Thyroid gland (tissue), 4 donors: Measurements from ENCODE around the gene IKBKG.

Source experiments
- POLR2A ChIP-seq, 2 donors: fragments of 450-650 bp; IDR thresholded peaks; one replicate each; pipeline ENCODE4 v1.6.1; 2017; ENCODE audit warnings: antibody characterized with exemption in 2 of 2, mild to moderate bottlenecking in 2 of 2, moderate library complexity in 1 of 2
- TF ChIP-seq, protein P1 (sequence below), 6 experiments: fragments of 200-600 bp in 3 of 6; fragments of 450-650 bp in 3 of 6; sonication (generic) in 3 of 6; IDR thresholded peaks; one replicate each; pipeline ENCODE4 v1.5.1; 2016 to 2019; ENCODE audit warnings: antibody characterized with exemption in 6 of 6, mild to moderate bottlenecking in 2 of 6, inconsistent platforms in 1 of 6, moderate library complexity in 1 of 6

DNA sequence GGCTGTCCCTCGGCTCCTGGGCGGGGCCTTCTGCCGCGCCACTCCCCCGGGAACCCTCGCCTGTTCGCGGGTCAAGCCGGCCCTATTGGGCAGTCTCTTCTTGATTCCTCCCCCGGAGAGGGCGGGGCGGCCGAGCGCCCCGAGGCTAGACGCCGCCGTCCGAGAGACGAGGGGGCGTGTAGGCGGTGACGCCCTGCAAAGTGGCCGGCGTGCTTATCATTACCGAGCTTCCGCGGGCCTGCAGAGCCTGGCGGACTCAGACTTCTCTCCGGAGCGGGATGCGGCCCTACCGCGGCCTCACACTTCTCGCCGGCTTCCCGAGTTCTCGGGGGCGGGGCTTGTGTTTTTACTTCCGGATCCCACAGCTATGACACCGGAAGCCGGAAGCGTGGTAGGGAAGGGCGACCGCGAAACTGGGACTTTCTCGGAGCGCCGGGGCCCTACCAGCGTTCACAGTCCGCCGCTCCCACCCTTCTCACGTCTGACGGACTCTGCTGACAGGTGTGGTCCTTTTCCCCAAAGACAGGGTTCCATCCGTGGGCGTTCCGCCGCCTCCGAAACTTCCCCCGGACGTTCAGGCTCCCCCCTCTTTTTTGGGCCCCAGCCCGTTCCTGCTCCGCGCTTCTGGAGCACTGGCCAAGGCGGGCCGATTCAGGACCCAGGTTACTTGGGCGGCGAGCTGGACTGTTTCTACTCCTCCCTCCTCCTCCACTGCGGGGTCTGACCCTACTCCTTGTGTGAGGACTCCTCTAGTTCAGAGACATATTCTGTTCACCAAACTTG, at the start of gene IKBKG:
- TF ChIP-seq, protein P1, sequence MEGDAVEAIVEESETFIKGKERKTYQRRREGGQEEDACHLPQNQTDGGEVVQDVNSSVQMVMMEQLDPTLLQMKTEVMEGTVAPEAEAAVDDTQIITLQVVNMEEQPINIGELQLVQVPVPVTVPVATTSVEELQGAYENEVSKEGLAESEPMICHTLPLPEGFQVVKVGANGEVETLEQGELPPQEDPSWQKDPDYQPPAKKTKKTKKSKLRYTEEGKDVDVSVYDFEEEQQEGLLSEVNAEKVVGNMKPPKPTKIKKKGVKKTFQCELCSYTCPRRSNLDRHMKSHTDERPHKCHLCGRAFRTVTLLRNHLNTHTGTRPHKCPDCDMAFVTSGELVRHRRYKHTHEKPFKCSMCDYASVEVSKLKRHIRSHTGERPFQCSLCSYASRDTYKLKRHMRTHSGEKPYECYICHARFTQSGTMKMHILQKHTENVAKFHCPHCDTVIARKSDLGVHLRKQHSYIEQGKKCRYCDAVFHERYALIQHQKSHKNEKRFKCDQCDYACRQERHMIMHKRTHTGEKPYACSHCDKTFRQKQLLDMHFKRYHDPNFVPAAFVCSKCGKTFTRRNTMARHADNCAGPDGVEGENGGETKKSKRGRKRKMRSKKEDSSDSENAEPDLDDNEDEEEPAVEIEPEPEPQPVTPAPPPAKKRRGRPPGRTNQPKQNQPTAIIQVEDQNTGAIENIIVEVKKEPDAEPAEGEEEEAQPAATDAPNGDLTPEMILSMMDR (IDR thresholded peaks at IDR 0.05), result no peak
- no peak for TF ChIP-seq POLR2A (IDR thresholded peaks at IDR 0.05)
